DMS79 (cell line): Measurements from ENCODE around the gene PTPN23.
"Not testable (repeated sequence)": the region's sequence is repeated elsewhere in the genome, so short reads cannot be mapped to it uniquely, and the experiment has no call there.

Experiments
- DNase-seq: peaks from one replicate; lab custom pipeline; 2025; lab: John Stamatoyannopoulos, UW

PTPN23 gene, protein sequence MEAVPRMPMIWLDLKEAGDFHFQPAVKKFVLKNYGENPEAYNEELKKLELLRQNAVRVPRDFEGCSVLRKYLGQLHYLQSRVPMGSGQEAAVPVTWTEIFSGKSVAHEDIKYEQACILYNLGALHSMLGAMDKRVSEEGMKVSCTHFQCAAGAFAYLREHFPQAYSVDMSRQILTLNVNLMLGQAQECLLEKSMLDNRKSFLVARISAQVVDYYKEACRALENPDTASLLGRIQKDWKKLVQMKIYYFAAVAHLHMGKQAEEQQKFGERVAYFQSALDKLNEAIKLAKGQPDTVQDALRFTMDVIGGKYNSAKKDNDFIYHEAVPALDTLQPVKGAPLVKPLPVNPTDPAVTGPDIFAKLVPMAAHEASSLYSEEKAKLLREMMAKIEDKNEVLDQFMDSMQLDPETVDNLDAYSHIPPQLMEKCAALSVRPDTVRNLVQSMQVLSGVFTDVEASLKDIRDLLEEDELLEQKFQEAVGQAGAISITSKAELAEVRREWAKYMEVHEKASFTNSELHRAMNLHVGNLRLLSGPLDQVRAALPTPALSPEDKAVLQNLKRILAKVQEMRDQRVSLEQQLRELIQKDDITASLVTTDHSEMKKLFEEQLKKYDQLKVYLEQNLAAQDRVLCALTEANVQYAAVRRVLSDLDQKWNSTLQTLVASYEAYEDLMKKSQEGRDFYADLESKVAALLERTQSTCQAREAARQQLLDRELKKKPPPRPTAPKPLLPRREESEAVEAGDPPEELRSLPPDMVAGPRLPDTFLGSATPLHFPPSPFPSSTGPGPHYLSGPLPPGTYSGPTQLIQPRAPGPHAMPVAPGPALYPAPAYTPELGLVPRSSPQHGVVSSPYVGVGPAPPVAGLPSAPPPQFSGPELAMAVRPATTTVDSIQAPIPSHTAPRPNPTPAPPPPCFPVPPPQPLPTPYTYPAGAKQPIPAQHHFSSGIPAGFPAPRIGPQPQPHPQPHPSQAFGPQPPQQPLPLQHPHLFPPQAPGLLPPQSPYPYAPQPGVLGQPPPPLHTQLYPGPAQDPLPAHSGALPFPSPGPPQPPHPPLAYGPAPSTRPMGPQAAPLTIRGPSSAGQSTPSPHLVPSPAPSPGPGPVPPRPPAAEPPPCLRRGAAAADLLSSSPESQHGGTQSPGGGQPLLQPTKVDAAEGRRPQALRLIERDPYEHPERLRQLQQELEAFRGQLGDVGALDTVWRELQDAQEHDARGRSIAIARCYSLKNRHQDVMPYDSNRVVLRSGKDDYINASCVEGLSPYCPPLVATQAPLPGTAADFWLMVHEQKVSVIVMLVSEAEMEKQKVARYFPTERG (N-terminal part only)

DNA sequence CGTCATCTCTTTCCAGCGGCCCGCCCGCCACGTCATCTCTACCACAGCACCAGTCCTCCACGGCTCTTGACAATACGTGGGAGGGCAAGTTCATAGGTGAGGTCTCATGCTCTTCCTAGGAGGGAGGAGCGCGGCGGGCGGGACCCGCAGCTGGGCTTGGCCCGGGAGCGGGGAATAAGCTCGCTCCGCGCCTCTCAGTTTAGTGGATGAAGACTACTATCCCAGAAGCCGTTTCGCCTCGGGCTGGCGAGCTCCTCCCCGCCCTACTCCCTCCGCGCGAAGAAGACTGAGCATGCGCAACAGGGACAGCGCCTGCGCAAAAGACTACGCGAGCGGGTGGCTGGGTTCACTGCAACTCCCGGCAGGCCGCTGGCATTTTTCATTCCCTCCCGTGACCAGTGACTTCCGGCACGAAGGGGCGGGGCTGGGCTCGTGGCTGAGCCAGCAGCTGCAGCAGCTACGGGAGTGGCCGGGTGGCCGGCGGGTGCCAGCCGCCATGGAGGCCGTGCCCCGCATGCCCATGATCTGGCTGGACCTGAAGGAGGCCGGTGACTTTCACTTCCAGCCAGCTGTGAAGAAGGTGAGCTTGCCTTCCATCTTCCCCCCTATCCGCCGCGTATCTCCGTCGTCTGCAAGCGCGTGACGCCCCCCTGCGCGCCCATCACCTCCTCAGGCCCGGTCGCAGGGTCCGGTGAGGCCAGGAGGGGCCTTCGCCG is at the start of gene PTPN23:
PTPN23 (plus strand) TSS at position 421 of the 716 bp plus-strand sequence; CDS start at position 497, 76 bp downstream.
- peak; percentile 82 for DNase-seq

DNA sequence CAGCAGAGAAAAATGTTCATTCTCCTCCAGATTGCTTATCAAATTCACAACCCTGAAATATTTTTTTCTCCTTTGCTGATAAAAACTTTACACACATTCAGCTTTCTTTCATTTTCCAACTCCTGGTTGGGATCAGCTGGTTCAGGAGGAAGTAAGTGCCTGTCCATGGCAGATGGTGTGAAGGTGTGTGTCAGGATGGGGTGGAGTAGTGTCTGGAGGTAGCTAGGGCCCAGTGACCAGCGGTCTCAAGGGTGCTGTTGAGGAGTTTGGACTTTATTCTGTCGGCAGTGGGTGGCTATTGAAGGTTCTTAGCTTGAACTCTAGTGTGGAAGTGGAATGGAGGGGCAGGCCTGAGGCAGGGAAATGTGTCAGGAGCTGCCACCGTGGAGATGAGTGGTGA is 46.9 kb upstream of the PTPN23 start:
- DNase-seq: no peak

DNA sequence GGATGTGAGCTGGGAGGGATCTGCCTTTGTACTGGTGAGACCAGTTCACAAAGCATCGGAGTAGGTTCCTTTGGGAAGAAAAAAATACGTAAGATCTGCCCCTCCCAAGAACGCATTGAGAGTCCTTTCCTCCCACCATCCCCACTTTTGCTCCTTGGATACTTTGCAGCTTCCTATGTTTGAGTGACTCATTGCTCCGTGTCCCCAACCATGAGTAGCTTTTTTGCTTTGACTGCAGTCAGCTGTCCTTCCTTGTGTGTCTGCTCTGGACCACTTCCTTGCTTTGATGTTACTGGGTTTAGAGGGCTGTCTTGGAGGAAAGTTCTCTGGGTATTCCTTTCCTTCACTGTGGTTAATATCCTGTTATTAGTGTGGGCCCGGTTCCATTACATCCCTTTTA is 43.2 kb upstream of the PTPN23 start:
- no peak for DNase-seq

DNA sequence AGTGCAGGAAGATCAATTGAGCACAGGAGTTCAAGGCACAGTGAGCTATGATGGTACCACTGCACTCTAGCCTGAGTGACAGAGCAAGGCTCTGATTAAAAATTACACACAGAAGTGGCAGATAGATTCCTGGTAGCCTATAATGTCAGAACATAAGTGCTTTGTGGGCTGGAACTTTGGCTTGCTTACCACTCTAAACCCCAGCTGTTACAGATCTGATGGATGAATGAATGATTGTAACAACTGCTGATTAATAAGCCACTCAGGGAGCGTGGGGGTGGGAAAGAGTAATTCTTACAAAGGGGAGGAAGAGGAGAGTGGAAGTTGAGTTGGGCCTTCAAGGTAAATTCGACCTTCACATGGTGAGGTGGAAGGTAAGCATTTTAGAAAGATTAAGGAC is 40.9 kb upstream of the PTPN23 start:
- DNase-seq: no peak

DNA sequence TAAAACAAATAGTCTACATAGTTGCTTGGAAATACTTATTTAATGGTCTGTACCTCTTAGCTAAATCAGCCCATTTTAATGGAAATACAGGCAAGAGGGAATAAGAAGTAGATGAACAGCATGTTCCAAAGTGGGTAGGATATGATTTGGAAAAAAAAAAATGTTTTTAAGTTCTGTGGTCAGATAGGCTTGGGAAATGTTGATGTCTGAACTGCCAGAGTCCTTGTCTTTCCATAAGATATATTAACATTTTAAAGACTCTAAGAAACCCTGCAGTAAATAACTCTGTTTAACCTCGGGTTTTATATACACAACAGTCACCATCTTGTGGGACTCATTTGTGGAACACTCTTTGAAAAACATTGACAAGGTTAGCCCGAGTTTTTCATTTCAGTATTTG is 40.0 kb upstream of the PTPN23 start:
- DNase-seq: no peak

DNA sequence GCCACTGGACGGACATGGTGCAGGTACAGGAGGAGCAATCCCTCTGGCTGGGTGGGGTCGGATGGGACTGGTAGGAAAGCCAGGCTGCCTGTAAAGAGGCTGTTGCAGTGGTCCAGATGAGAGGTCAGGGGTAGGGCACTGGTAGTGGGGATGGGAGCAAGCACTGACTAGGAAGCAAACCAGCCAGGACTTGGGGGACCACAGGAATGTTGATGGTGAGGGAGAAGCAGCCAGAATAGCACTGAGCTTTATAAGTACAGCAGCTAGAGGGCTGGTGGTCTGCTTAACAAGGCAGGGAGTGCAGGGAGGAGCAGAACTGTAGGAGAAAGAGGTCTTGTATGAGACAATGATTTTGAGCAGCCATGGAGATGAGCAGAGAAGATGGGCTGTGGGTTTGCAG is 38.7 kb upstream of the PTPN23 start:
- DNase-seq: no peak

DNA sequence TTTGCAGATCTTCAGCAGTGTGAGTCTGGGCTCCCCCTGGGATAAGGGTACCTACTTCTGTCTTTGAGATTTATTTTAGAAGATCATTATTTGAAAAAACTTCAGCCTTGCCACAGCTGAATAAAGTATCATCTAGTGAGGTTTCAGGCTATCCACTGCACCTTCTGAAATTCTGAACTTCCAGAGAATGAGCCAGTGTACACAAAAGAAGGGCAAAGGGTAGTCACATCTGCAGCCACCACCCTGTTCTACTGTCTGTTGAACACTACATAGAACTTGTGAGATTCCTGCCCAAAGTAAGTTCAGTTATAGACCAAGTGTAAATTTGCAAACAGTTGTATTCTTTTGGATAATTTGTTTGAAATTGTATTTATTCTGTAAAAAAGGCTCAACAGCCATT is 38.0 kb upstream of the PTPN23 start:
- DNase-seq: no peak

DNA sequence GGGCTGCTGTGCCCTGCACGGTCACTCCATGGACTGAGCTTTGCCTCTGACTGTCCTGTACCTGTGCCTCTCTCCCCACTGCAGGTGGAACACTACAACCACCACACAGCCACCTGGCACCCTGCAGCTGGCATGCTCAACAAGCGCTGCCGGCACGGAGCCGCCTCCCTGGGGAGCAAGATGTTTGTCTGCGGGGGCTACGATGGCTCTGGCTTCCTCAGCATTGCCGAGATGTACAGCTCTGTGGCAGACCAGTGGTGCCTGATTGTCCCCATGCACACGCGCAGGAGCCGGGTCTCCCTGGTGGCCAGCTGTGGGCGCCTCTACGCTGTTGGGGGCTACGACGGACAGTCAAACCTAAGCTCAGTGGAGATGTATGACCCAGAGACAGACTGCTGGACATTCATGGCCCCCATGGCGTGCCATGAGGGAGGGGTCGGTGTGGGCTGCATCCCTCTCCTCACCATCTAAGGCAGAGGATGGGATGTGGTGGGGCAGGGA is 37.3 kb upstream of the PTPN23 start:
- no peak for DNase-seq

DNA sequence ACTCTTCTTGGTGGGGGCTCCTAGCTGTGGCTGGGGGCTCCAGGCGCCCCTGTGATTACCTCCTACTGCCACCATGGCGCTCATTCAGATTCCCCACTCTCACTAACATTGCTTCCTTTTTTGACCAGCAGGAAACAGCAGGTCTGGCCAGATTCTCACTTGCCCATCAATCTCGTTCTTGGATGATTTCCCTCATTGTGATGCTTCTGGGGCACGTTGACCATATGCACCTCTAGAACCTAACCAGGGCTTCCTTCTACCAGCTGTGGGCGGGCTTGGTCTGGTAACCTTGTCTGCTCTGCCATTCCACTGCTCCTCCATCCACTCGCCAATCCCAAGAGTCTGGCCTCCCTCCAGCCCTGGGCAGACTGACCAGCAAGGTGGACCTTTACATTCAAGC is 35.9 kb upstream of the PTPN23 start:
- DNase-seq: no peak

DNA sequence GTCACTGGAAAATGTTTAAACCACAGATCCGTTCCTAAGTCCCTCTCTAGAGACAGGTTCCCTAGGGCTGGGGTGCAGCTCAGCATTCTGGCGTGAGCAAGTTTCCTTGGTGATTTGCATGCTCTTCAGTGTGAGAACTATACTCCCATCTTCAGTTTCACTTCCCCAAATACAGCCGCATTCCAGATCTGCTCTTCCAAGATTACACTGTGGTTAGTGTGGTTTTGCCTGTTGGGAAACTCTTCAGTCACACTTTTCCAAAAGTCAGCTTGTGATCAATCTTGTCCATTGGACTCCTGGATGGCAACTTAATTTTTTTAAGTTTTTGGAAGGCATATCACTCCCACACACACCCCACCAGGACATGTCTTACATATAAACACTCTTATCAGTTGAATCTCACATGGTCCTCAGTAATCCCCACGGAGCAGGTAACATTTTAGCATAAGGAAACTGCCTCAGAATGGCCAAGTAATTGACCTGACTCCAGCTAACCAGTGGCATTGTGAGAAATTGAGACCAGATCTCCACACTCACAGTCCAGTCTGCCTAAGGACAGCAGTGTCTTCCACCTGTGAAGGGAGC is 33.5 kb upstream of the PTPN23 start:
- DNase-seq: no peak

DNA sequence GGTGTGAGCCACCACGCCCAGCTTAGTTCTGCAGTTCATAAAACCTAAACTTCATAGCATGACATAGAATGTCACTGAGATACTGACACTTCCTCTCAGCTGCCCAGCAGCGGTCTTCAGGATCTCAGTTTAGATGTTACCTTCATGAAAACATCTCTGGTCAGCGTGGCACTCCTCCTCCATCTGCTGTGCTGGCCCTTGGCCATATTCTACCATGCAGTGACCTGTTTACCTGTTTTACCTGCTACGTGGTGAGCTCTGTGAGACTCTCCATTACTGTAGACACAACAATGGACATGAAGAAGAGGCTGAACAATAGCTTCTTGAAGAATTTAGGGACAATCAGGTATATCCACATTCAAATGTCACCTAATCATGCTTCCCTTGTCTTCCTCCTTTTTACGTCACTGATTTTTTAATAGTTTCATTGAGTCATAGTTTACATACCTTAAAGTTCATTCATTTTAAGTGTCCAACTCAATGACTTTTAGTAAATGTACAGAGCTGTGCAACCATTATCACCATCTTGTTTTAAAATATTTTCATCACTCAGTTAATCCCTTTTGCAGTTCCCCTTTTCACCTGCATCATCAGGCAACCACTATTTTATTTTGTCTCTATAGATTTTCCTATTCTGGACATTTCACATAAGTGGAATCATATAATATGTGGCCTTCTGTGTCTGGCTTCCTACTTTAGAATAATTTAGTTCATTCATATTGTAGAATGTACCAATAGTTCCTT is 32.2 kb upstream of the PTPN23 start:
- no peak for DNase-seq

DNA sequence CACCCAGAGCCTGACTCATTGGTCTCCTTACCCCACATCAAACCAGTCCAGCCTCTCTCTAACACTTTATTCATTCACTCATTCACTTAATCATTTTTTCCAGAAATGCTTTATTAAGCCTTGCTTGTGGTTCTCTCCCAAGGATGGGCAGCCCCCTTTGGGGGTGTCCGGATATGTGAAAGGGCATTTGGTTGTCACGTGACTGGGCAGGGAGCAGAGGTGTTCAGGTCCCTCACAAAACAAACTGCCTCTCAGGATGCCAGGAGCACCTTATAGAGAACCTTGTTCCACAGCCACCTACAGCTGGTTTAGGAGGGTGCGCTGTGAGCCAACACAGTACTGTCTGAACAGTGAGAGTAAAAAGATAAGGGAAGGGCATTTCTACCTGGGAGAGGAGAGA is 25.8 kb upstream of the PTPN23 start:
- DNase-seq: no peak

DNA sequence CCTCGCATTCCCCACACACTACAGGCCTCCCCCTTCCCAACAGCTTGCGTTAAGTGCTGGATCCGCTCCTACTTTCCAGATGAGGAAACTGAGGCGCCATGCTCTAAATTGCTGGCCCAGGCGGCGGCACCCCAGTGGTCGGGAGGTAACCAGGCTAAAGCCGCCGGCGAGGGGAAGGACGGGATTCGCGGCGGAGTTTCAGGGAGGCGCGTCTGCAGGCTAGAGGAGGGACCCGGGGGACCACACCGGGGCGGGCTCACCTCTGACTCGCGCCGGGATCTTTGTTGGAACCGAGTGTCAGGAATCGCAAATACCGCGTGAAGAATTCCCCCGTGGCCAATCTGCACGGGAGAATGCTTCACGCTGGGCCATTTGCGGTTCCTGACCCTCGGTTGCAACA is 24.6 kb upstream of the PTPN23 start:
- no peak for DNase-seq

DNA sequence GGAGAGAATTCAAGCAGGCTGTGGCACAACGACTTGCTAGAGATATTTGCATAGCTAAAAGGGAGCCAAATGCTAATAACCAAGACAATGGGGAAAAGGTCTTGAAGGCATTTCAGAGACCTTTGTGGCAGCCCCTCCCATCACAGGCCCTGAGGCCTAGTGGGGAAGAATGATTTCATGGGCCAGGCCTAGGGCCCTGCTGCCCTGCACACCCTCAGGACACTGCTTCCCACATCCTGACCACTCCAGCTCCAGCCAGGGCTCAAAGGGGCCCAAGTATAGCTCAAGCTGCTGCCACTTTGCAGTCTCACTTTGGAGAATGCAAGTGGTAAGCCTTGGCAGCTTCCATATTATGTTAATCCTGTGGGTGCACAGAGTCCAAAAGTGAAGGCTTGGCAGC is 21.5 kb upstream of the PTPN23 start:
- no peak for DNase-seq

DNA sequence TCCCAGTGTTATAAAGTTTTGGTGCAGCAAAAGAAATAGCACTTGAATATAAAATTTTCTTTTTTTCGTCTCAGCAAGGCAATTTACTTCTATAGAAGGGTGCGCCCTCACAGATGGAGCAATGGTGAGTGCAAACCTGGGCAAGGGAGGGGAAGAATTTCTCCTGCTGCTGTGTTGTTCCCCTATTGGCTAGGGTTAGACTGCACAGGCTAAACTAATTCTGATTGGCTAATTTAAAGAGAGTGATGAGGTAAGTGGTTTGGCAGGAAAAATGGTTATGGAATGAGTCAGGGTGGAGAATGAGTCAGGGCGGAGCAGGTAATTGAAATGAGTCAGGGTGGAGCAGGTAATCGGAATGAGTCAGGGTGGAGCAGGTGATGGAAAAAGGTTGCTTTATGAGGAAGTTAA is 20.7 kb upstream of the PTPN23 start:
- DNase-seq: not testable (repeated sequence)

DNA sequence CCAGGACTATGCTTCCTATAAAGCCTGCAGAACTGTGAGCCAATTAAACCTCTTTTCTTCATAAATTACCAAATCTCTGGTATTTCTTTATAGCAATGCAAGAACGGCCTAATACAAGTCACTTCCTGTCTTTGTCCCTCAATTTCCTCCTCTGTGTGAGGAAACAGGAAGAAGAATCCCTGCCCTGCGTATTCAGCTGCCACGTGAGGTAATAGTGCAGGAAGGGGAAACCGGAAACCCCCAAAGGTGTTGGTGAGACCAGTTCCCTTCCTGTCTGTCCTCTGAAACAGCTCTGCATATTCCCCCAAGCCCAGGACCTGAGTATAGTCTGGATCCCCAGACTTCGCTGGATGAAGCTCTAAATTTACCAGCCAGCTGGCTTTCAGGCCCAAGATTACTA is 18.1 kb upstream of the PTPN23 start:
- DNase-seq: no peak

DNA sequence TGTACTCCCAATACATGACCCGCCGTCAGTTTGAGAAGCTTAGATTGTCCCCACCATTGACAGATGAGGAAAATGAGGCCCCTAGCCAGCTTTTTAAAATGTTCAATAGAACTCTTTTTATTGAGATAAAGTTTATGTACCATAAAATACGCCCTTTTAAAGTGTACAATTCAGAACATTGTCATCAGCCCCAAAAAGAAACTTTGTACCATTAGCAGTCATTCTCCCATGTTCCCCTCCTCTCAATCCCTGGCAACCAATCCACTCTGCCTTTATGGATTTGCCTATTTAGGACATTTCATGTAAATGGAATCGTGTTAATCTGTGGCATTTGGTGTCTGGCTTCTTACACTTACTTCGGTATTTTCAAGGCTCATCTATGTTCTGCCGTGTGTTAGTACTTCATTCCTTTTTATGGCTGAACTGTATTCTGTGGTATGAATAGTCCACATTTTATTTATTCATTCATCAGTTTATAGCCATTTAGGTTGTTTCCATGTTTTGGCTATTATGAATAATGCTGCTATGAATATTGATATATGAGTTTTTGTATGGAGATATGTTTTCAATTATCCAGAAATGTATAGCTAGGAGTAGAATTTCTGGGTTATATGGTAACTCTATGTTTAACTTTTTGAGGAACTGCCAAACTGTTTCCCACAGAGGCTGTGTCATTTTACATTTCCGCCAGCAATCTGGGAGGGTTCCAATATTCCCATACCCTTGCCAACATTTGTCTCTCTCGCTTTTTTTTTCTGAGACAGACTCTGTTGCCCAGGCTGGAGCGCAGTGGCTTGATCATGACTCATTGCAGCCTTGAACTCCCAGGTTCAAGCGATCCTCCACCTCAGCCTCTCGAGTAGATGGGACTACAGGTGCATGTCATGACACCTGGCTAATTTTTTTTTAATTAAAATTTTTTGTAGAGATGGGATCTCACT is 15.3 kb upstream of the PTPN23 start:
- no peak for DNase-seq

DNA sequence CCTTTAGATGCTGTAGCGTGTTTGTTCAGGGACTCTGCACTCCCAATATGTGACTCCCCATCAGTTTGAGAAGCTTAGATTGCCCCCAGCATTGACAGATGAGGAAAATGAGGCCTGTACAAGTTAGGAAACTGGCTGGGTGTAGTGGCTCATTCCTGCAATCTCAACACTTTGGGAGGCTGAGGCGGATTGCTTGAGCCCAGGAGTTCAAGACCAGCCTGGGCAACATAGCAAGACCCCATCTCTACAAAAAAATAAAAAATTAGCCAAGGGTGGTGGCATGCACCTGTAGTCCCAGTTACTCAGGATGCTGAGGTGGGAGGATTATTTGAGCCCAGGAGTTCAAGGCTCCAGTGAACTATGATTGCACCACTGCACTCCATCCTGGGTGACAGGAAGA is 14.0 kb upstream of the PTPN23 start:
- DNase-seq: no peak

DNA sequence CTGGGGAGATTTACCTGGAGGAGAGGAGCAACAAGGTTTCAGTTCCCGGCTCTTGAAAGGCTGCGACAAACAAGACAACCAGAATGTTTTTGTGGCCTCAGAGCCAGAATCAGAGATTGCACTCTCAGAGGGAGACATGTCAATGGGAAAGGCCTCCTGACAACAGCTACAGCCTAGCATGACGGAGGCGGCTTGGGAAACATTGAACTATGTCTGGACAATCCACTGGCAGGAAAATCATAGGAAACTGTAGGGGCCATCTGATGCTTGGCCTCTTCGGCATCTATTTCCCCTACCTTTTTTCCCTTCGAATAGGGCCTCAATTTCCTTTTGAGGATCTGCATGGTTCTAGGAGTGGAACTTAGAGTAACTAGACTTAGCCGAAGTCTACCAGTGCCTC is 13.2 kb upstream of the PTPN23 start:
- no peak for DNase-seq
